Measurements from ENCODE around the gene STK39. TPM values are rescaled to one million over a fixed set of nuclear protein-coding genes. Genes with fewer than 3 reads are reported as not detected.

STK39 gene
- total RNA-seq, 1 experiment from 2014 or later, result 22.1 TPM

DNA sequence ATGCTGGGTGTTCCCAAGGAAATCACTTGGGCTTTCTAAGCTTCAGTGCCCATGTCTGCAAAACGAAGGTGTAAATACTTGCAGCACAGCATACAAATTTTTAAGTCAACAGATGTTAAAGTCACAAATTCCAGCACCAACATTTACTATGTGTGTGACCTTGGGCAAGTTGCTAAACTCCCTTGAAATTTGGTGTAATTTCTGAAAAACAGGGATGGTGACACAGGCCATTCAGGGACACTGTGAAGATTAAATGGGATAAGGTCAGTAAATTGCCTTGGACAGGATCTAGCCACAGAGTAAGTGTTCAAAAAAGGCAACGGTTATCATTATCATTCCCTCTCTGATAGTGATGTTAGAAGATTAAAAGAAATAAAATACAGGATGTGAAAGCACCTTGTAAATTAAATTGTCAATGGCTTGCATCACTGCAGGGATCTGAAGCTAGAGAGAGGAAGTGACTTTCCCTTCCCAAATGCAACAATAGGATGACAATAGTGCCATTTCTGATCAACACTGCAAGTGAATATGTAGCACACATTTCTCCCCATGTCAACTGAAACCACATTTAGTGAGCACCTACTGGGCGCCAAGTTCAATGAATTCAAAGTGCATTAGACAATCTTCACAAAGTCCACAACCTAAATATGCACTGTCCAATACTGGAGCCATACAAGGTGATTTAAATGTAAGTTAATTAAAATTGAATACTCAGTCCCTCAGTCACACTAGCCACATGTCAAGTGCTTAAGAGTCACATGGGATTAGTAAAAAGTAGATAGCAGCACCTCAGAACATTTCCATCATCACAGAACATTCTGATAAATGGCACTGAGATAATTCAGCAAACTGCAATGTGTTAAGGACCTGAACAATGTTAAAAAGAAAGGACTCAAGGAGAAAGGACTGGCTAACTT lies 81.2 kb downstream of the STK39 start:
- no peak overlapping the region for H3K27ac ChIP-seq (ENCODE audit: insufficient read length, low read depth, low read length)

More for the DNA sequence above, 81.2 kb downstream of the STK39 start:
- H3K4me2 ChIP-seq (ENCODE audit: insufficient read depth, insufficient read length, low read length), result no peak overlapping the region
- no peaks in the 10 kb centered on the region for H3K27me3 ChIP-seq (ENCODE audit: insufficient read depth, low read length)
- WGBS (ENCODE audit: extremely low coverage, insufficient read length, low lambda C conversion rate), result no CpG with 5 or more reads among the region's 3 CpGs
- no peak overlapping the region for H2BK5ac ChIP-seq (ENCODE audit: insufficient read length, low read length)
- no peak for DNase-seq
- H2AK5ac ChIP-seq (ENCODE audit: insufficient read length, low read length), result no peak overlapping the region
- peaks cover 2% of the 10 kb centered on the region; the same call in 1 of the 2 replicates for H3K4me1 ChIP-seq (ENCODE audit: insufficient read depth, low read length)
- no peak overlapping the region for H3K14ac ChIP-seq (ENCODE audit: insufficient read depth, low read length)
- H3K79me1 ChIP-seq (ENCODE audit: insufficient read depth, low read depth, low read length, poor library complexity, severe bottlenecking), result no peaks in the 10 kb centered on the region
- H4K20me1 ChIP-seq (ENCODE audit: control insufficient read depth, insufficient read depth, insufficient read length), result no peaks in the 10 kb centered on the region
- TF ChIP-seq, protein P1, sequence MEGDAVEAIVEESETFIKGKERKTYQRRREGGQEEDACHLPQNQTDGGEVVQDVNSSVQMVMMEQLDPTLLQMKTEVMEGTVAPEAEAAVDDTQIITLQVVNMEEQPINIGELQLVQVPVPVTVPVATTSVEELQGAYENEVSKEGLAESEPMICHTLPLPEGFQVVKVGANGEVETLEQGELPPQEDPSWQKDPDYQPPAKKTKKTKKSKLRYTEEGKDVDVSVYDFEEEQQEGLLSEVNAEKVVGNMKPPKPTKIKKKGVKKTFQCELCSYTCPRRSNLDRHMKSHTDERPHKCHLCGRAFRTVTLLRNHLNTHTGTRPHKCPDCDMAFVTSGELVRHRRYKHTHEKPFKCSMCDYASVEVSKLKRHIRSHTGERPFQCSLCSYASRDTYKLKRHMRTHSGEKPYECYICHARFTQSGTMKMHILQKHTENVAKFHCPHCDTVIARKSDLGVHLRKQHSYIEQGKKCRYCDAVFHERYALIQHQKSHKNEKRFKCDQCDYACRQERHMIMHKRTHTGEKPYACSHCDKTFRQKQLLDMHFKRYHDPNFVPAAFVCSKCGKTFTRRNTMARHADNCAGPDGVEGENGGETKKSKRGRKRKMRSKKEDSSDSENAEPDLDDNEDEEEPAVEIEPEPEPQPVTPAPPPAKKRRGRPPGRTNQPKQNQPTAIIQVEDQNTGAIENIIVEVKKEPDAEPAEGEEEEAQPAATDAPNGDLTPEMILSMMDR (conservative IDR thresholded peaks at IDR 0.05), result no peak
- H3K9ac ChIP-seq (ENCODE audit: extremely low read depth, insufficient read length, low read length), result no peak overlapping the region
- Mint-ChIP-seq H3K9me3 (no peaks in the 10 kb centered on the region), H3K36me3 (ENCODE audit: insufficient read depth in 1 of 3, low read depth in 3 of 3) (peaks cover 0 to 10% (median 7%) of the 10 kb centered on the region in 3 experiments; a peak in 3 of 7 replicates), H3K4me1 (peaks cover 34 to 42% of the 10 kb centered on the region in 2 experiments), H3K4me3 (no peak overlapping the region), H3K27ac (peak overlapping the region in 2 of 3 experiments; percentile 9 to 74; a peak in 4 of 7 replicates), H3K27me3 (ENCODE audit: low read depth) (no peaks in the 10 kb centered on the region)
- H3K56ac ChIP-seq (ENCODE audit: insufficient read length, low read depth, low read length), result no peak overlapping the region
- no peak overlapping the region for H4K91ac ChIP-seq (ENCODE audit: insufficient read length, low read depth, low read length)
- no peak overlapping the region for H3K23ac ChIP-seq (ENCODE audit: insufficient read length, low read depth, low read length)
- no peak overlapping the region for H4K5ac ChIP-seq (ENCODE audit: insufficient read length, low read depth, low read length)
- no peak overlapping the region for H2AFZ ChIP-seq (ENCODE audit: low read length)
- no peaks in the 10 kb centered on the region for H3K9me3 ChIP-seq (ENCODE audit: control insufficient read depth, low read depth, low read length)
- no peak overlapping the region for H3K18ac ChIP-seq (ENCODE audit: insufficient read length, low read depth, low read length)
- H2BK15ac ChIP-seq (ENCODE audit: low read depth, low read length), result no peak overlapping the region
- H3K4ac ChIP-seq (ENCODE audit: low read depth, low read length), result no peak overlapping the region
- H3K23me2 ChIP-seq (ENCODE audit: insufficient read length, low read depth, low read length, poor library complexity, severe bottlenecking), result no peaks in the 10 kb centered on the region
- H3T11ph ChIP-seq (ENCODE audit: low read length), result no peak overlapping the region
- H2BK120ac ChIP-seq (ENCODE audit: low read depth, low read length, poor library complexity, severe bottlenecking), result no peak overlapping the region
- H3K79me2 ChIP-seq (ENCODE audit: insufficient read depth, low read length), result peaks cover 2% of the 10 kb centered on the region; the same call in 1 of the 2 replicates
- H2BK20ac ChIP-seq (ENCODE audit: low read depth, low read length, poor library complexity, severe bottlenecking), result no peak overlapping the region
- H4K8ac ChIP-seq (replicated peaks; ENCODE audit: insufficient read length, low read depth, low read length), result no peak overlapping the region
- no peak overlapping the region for H2BK12ac ChIP-seq (ENCODE audit: insufficient read length, low read depth, low read length)
